ENCODE results near the gene HDAC8.

- no peak for TF ChIP-seq POLR2A (IDR thresholded peaks at IDR 0.05)
- no peak for TF ChIP-seq CTCF (IDR thresholded peaks at IDR 0.05)
- TF ChIP-seq EP300 (IDR thresholded peaks at IDR 0.05): no peak
Observed at GRCh38 chrX:72495046-72495445, 77.6 kb downstream of the HDAC8 start.

Data from ovary (tissue), 3 donors.